ENCODE data around the gene SLC2A10.

SLC2A10 gene

GRCh38 chr20:46757135-46757534 lies 47.7 kb downstream of the SLC2A10 start:
- H3K9me3 Mint-ChIP-seq, result no peaks in the 10 kb centered on the region
- DNase-seq, result no peak

GRCh38 chr20:46757754-46758678 lies 48.6 kb downstream of the SLC2A10 start:
- H3K4me1 Mint-ChIP-seq, result no peaks in the 10 kb centered on the region
- H3K9me3 Mint-ChIP-seq, result no peaks in the 10 kb centered on the region
- H3K27ac Mint-ChIP-seq, result no peak overlapping the region
- H3K4me3 Mint-ChIP-seq, result no peak overlapping the region
- ATAC-seq (no peak), DNase-seq (peak; percentile 44 to 62)
- H3K27me3 Mint-ChIP-seq, result peaks cover 18% of the 10 kb centered on the region

More at GRCh38 chr20:46757135-46757534, 47.7 kb downstream of the SLC2A10 start:
- no peak overlapping the region for H3K4me3 Mint-ChIP-seq
- H3K27ac Mint-ChIP-seq, result no peak overlapping the region
- no peak for ATAC-seq
- peaks cover 22% of the 10 kb centered on the region for H3K27me3 Mint-ChIP-seq
- H3K4me1 Mint-ChIP-seq, result peaks cover 5% of the 10 kb centered on the region

- no peak overlapping the region for H3K27ac Mint-ChIP-seq
- ATAC-seq (no peak), DNase-seq (no peak)
- no peak overlapping the region for H3K4me3 Mint-ChIP-seq
- no peaks in the 10 kb centered on the region for H3K4me1 Mint-ChIP-seq
- no peaks in the 10 kb centered on the region for H3K9me3 Mint-ChIP-seq
- peaks cover 20% of the 10 kb centered on the region for H3K27me3 Mint-ChIP-seq
Observed at GRCh38 chr20:46758929-46759669, 49.6 kb downstream of the SLC2A10 start.

- Mint-ChIP-seq H3K4me1 (no peaks in the 10 kb centered on the region), H3K27me3 (peaks cover 20% of the 10 kb centered on the region), H3K27ac (no peak overlapping the region), H3K4me3 (no peak overlapping the region), H3K9me3 (no peaks in the 10 kb centered on the region)
- no peak for ATAC-seq
- DNase-seq, result no peak
Observed at GRCh38 chr20:46761566-46761965, 52.1 kb downstream of the SLC2A10 start.

- Mint-ChIP-seq H3K27ac (no peak overlapping the region), H3K4me3 (no peak overlapping the region), H3K4me1 (no peaks in the 10 kb centered on the region), H3K9me3 (no peaks in the 10 kb centered on the region), H3K27me3 (peaks cover 24% of the 10 kb centered on the region)
- DNase-seq, result no peak
- ATAC-seq, result no peak
Observed at GRCh38 chr20:46764068-46764467, 54.6 kb downstream of the SLC2A10 start.

GRCh38 chr20:46765506-46766120 lies 56.2 kb downstream of the SLC2A10 start:
- H3K9me3 Mint-ChIP-seq, result no peaks in the 10 kb centered on the region
- H3K4me3 Mint-ChIP-seq, result no peak overlapping the region
- H3K27ac Mint-ChIP-seq, result no peak overlapping the region
- H3K4me1 Mint-ChIP-seq, result no peaks in the 10 kb centered on the region
- H3K27me3 Mint-ChIP-seq, result peaks cover 23% of the 10 kb centered on the region
- ATAC-seq (no peak), DNase-seq (no peak)

- DNase-seq (no peak), ATAC-seq (no peak)
- peaks cover 29% of the 10 kb centered on the region for H3K27me3 Mint-ChIP-seq
- H3K4me1 Mint-ChIP-seq, result no peaks in the 10 kb centered on the region
- no peaks in the 10 kb centered on the region for H3K9me3 Mint-ChIP-seq
- H3K27ac Mint-ChIP-seq, result no peak overlapping the region
- H3K4me3 Mint-ChIP-seq, result no peak overlapping the region
Observed at GRCh38 chr20:46767127-46767761, 57.8 kb downstream of the SLC2A10 start.

- H3K27me3 Mint-ChIP-seq, result peaks cover 53% of the 10 kb centered on the region
- ATAC-seq, result no peak
- H3K9me3 Mint-ChIP-seq, result no peaks in the 10 kb centered on the region
- H3K4me3 Mint-ChIP-seq, result no peak overlapping the region
- peak overlapping the region in 1 of 2 donors; percentile 28 for H3K27ac Mint-ChIP-seq
- H3K4me1 Mint-ChIP-seq, result no peaks in the 10 kb centered on the region
- DNase-seq, result no peak
Observed at GRCh38 chr20:46770330-46771194, 61.1 kb downstream of the SLC2A10 start.

- Mint-ChIP-seq H3K27me3 (peaks cover 59% of the 10 kb centered on the region), H3K9me3 (no peaks in the 10 kb centered on the region), H3K4me1 (no peaks in the 10 kb centered on the region), H3K27ac (no peak overlapping the region), H3K4me3 (no peak overlapping the region)
- DNase-seq, result no peak
- no peak for ATAC-seq
Observed at GRCh38 chr20:46771195-46771588, 61.7 kb downstream of the SLC2A10 start.

- no peak for ATAC-seq
- no peak overlapping the region for H3K4me3 Mint-ChIP-seq
- no peak overlapping the region for H3K27ac Mint-ChIP-seq
- H3K4me1 Mint-ChIP-seq, result no peaks in the 10 kb centered on the region
- no peak for DNase-seq
- no peaks in the 10 kb centered on the region for H3K9me3 Mint-ChIP-seq
- H3K27me3 Mint-ChIP-seq, result peaks cover 59% of the 10 kb centered on the region
Observed at GRCh38 chr20:46772901-46773300, 63.5 kb downstream of the SLC2A10 start.

- peaks cover 59% of the 10 kb centered on the region for H3K27me3 Mint-ChIP-seq
- H3K27ac Mint-ChIP-seq, result no peak overlapping the region
- ATAC-seq (no peak), DNase-seq (no peak)
- no peaks in the 10 kb centered on the region for H3K9me3 Mint-ChIP-seq
- no peaks in the 10 kb centered on the region for H3K4me1 Mint-ChIP-seq
- no peak overlapping the region for H3K4me3 Mint-ChIP-seq
Observed at GRCh38 chr20:46773680-46774079, 64.2 kb downstream of the SLC2A10 start.

- ATAC-seq, result no peak
- no peaks in the 10 kb centered on the region for H3K4me1 Mint-ChIP-seq
- H3K9me3 Mint-ChIP-seq, result no peaks in the 10 kb centered on the region
- H3K27ac Mint-ChIP-seq, result no peak overlapping the region
- no peak for DNase-seq
- no peak overlapping the region for H3K4me3 Mint-ChIP-seq
- H3K27me3 Mint-ChIP-seq, result peaks cover 54% of the 10 kb centered on the region
Observed at GRCh38 chr20:46774236-46774635, 64.8 kb downstream of the SLC2A10 start.

- no peak overlapping the region for H3K4me3 Mint-ChIP-seq
- no peak for ATAC-seq
- H3K27ac Mint-ChIP-seq, result peak overlapping the region in 1 of 2 donors; percentile 42
- H3K9me3 Mint-ChIP-seq, result no peaks in the 10 kb centered on the region
- no peak for DNase-seq
- peaks cover 54% of the 10 kb centered on the region for H3K27me3 Mint-ChIP-seq
- H3K4me1 Mint-ChIP-seq, result no peaks in the 10 kb centered on the region
Observed at GRCh38 chr20:46774943-46775560, 65.6 kb downstream of the SLC2A10 start.

- DNase-seq (no peak), ATAC-seq (no peak)
- Mint-ChIP-seq H3K9me3 (no peaks in the 10 kb centered on the region), H3K4me1 (no peaks in the 10 kb centered on the region), H3K4me3 (no peak overlapping the region), H3K27me3 (peaks cover 47% of the 10 kb centered on the region), H3K27ac (no peak overlapping the region)
Observed at GRCh38 chr20:46775806-46776205, 66.4 kb downstream of the SLC2A10 start.

Measured in stimulated activated naive CD8-positive, alpha-beta T cell treated with anti-CD3 and anti-CD28 coated beads, Interleukin-15, amount 100 ng/mL, for 72 hours (primary cell).